ENCODE measurements around the gene UGT1A8. TPM values are rescaled to one million over a fixed set of nuclear protein-coding genes. Genes with fewer than 3 reads are reported as not detected.

The UGT1A8 gene
- total and polyA plus RNA-seq, 2 donors (not counting 3 experiments of a cell fraction or from before 2014, with no cell fraction given), result not detected

GRCh38 chr2:233822101-233822771 is 204.8 kb downstream of the UGT1A8 start:
- DNase-seq (ENCODE audit: low read depth, low spot score) (no peak), FAIRE-seq (no peak)
- no peaks in the 10 kb centered on the region for H3K79me2 ChIP-seq (ENCODE audit: control insufficient read depth, insufficient read depth, low read length)
- no peaks in the 10 kb centered on the region for H3K4me1 ChIP-seq (ENCODE audit: control insufficient read depth, extremely low read depth, insufficient read depth, low read length)
- H4K20me1 ChIP-seq (replicated peaks; ENCODE audit: control insufficient read depth, extremely low read depth, insufficient read depth, low read length), result no peaks in the 10 kb centered on the region
- BruUV-seq (replicated peaks), result no TSS peak
- intact Hi-C loops (cut with micrococcal nuclease) (no loop called here), dilution Hi-C loops (cut with MboI; ENCODE audit: extremely low pct_ligation_motif_present, low sequenced_read_pairs) (no loop called here)
- H3K4me3 ChIP-seq (replicated peaks in 1 of 3; ENCODE audit: insufficient read depth in 1 of 3, low read depth in 1 of 3, low read length in 3 of 3), result no peak overlapping the region
- no peak overlapping the region for H2AFZ ChIP-seq (ENCODE audit: low read depth, low read length)
- no peaks in the 10 kb centered on the region for H3K27me3 ChIP-seq (ENCODE audit: control insufficient read depth in 2 of 2, insufficient read depth in 2 of 2, low read length in 2 of 2)
- POLR2A ChIA-PET, result no interaction called here
- H3K9me1 ChIP-seq (replicated peaks; ENCODE audit: control insufficient read depth, extremely low read depth, insufficient read depth, low read length), result no peaks in the 10 kb centered on the region
- H3K9ac ChIP-seq (replicated peaks; ENCODE audit: extremely low read depth, insufficient read depth, low read length), result no peak overlapping the region
- no peaks in the 10 kb centered on the region for H3K9me3 ChIP-seq (replicated peaks; ENCODE audit: control insufficient read depth, insufficient read depth, low read length)
- H3K4me2 ChIP-seq (ENCODE audit: insufficient read depth, low read length), result no peak overlapping the region
- no peak for TF ChIP-seq POLR2A (IDR thresholded peaks at IDR 0.05; ENCODE audit: low read depth, low read length)
- TF ChIP-seq MAX (IDR thresholded peaks at IDR 0.05; ENCODE audit: insufficient read depth, insufficient read length), result no peak
- no peak for TF ChIP-seq POLR2AphosphoS5 (IDR thresholded peaks at IDR 0.05; ENCODE audit: insufficient read depth, low read depth, low read length)
- TF ChIP-seq JUN (IDR thresholded peaks at IDR 0.05; ENCODE audit: borderline replicate concordance, insufficient read depth, insufficient read length, low read depth), result no peak
- TF ChIP-seq CTCF (IDR thresholded peaks at IDR 0.05; ENCODE audit: extremely low read depth in 1 of 2, insufficient read depth in 1 of 2, low read depth in 1 of 2, low read length in 2 of 2), result no peak
- no peak for TF ChIP-seq EZH2 (IDR thresholded peaks at IDR 0.05; ENCODE audit: borderline replicate concordance, low read depth, low read length, severe bottlenecking)
- TF ChIP-seq MYC (IDR thresholded peaks at IDR 0.05; ENCODE audit: low read depth, low read length), result no peak
- no peak for TF ChIP-seq GATA2 (IDR thresholded peaks at IDR 0.05; ENCODE audit: insufficient read depth, insufficient read length, low read depth, low read length)
- no peak for TF ChIP-seq FOS (IDR thresholded peaks at IDR 0.05; ENCODE audit: borderline replicate concordance, insufficient read depth, low read length)
- H3K36me3 ChIP-seq (ENCODE audit: control insufficient read depth in 2 of 2, extremely low read depth in 1 of 2, insufficient read depth in 2 of 2, low read length in 2 of 2), result no peaks in the 10 kb centered on the region
- no peak overlapping the region for H3K27ac ChIP-seq (ENCODE audit: insufficient read depth, low read depth, low read length)
- CTCF ChIA-PET, result no interaction called here

Other genes starting within 250 kb of the UGT1A8 start
- 32.5 and 36.5 TPM in 2 replicates for gene USP40, start 50.9 kb upstream of the UGT1A8 start, total RNA-seq
- gene USP40, start 50.9 kb upstream of the UGT1A8 start, polyA plus RNA-seq, result 32.2 and 36.1 TPM in 2 replicates
- not detected in 2 replicates for gene UGT1A10, start 18.8 kb downstream of the UGT1A8 start, total RNA-seq
- gene UGT1A10, start 18.8 kb downstream of the UGT1A8 start, polyA plus RNA-seq, result not detected in 2 replicates
- not detected in 2 replicates for gene UGT1A9, start 54.3 kb downstream of the UGT1A8 start, total RNA-seq
- not detected in 2 replicates for gene UGT1A9, start 54.3 kb downstream of the UGT1A8 start, polyA plus RNA-seq
- gene UGT1A7, start 64.3 kb downstream of the UGT1A8 start, total RNA-seq, result not detected in 2 replicates
- not detected in 2 replicates for gene UGT1A7, start 64.3 kb downstream of the UGT1A8 start, polyA plus RNA-seq
- not detected in 2 replicates for gene UGT1A6, start 75.3 kb downstream of the UGT1A8 start, total RNA-seq
- not detected in 2 replicates for gene UGT1A6, start 75.3 kb downstream of the UGT1A8 start, polyA plus RNA-seq
- not detected in 2 replicates for gene UGT1A5, start 95.3 kb downstream of the UGT1A8 start, total RNA-seq
- not detected in 2 replicates for gene UGT1A5, start 95.3 kb downstream of the UGT1A8 start, polyA plus RNA-seq
- not detected in 2 replicates for gene UGT1A4, start 101.1 kb downstream of the UGT1A8 start, total RNA-seq
- gene UGT1A4, start 101.1 kb downstream of the UGT1A8 start, polyA plus RNA-seq, result not detected in 2 replicates
- not detected in 2 replicates for gene UGT1A3, start 111.4 kb downstream of the UGT1A8 start, total RNA-seq
- gene UGT1A3, start 111.4 kb downstream of the UGT1A8 start, polyA plus RNA-seq, result not detected in 2 replicates
- not detected in 2 replicates for gene UGT1A1, start 142.6 kb downstream of the UGT1A8 start, total RNA-seq
- gene UGT1A1, start 142.6 kb downstream of the UGT1A8 start, polyA plus RNA-seq, result not detected in 2 replicates
- not detected in 2 replicates for gene MROH2A, start 160.7 kb downstream of the UGT1A8 start, total RNA-seq
- not detected in 2 replicates for gene MROH2A, start 160.7 kb downstream of the UGT1A8 start, polyA plus RNA-seq
- gene HJURP, start 236.9 kb downstream of the UGT1A8 start, total RNA-seq, result 42.4 and 60.9 TPM in 2 replicates
- gene HJURP, start 236.9 kb downstream of the UGT1A8 start, polyA plus RNA-seq, result 34.4 and 38.5 TPM in 2 replicates

All from endothelial cell of umbilical vein (primary cell).